Loucy (cell line): Measurements from ENCODE around the gene TSPAN10.

Experiments
- H2AFZ ChIP-seq: fragments of 200-600 bp; sonication (generic); 2 replicates; pipeline ENCODE4 v1.6.0; 2016; ENCODE audit warnings: antibody characterized with exemption, mild to moderate bottlenecking, low read length, moderate library complexity
- H3F3A ChIP-seq: fragments of 200-600 bp; 2 replicates; pipeline ENCODE4 v1.6.0; 2016; ENCODE audit warnings: antibody characterized with exemption, low read depth, mild to moderate bottlenecking
- H3K27me3 ChIP-seq: fragments of 200-600 bp; sonication (generic); 2 replicates; pipeline ENCODE4 v1.6.1; 2014; ENCODE audit warnings: low read length, mild to moderate bottlenecking; ENCODE audit not compliant: insufficient read depth, poor library complexity, severe bottlenecking
- H3K36me3 ChIP-seq: fragments of 200-600 bp; sonication (generic); 2 replicates; pipeline ENCODE4 v1.6.1; 2016; ENCODE audit warnings: low read length; ENCODE audit not compliant: insufficient read depth
- H3K4me1 ChIP-seq: fragments of 200-600 bp; sonication (generic); 2 replicates; pipeline ENCODE4 v1.5.1; 2014; ENCODE audit warnings: low read length, mild to moderate bottlenecking; ENCODE audit not compliant: insufficient read depth, poor library complexity, severe bottlenecking
- H3K4me2 ChIP-seq: fragments of 200-600 bp; sonication (generic); 2 replicates; pipeline ENCODE4 v1.6.0; 2014; ENCODE audit warnings: antibody characterized with exemption, low read length, low read depth, mild to moderate bottlenecking; ENCODE audit not compliant: poor library complexity, severe bottlenecking
- H3K4me3 ChIP-seq: fragments of 200-600 bp; sonication (generic); 2 replicates; pipeline ENCODE4 v1.5.1; 2014; ENCODE audit warnings: low read length, mild to moderate bottlenecking, mixed read lengths; ENCODE audit not compliant: poor library complexity, severe bottlenecking
- H3K79me2 ChIP-seq: fragments of 200-600 bp; sonication (generic); 2 replicates; pipeline ENCODE4 v1.6.1; 2014; ENCODE audit warnings: low read length; ENCODE audit not compliant: insufficient read depth
- H3K9ac ChIP-seq: fragments of 200-600 bp; sonication (generic); 2 replicates; pipeline ENCODE4 v1.6.0; 2014; ENCODE audit warnings: mild to moderate bottlenecking, low read depth, low read length, moderate library complexity; ENCODE audit not compliant: poor library complexity, severe bottlenecking
- H3K9me2 ChIP-seq: fragments of 200-600 bp; sonication (generic); replicated peaks from 2 replicates; pipeline ENCODE4 v1.6.1; 2016; ENCODE audit warnings: low read depth, low read length, mixed read lengths
- H3K9me3 ChIP-seq: fragments of 200-600 bp; sonication (generic); 2 replicates; pipeline ENCODE4 v1.6.1; 2014; ENCODE audit warnings: mild to moderate bottlenecking, antibody characterized with exemption, low read length, low read depth; ENCODE audit not compliant: insufficient read depth
- H4K20me1 ChIP-seq: fragments of 200-600 bp; sonication (generic); 2 replicates; pipeline ENCODE4 v1.6.0; 2014; ENCODE audit warnings: antibody characterized with exemption, low read length, mild to moderate bottlenecking; ENCODE audit not compliant: insufficient read depth, poor library complexity, severe bottlenecking
- CTCF ChIP-seq: fragments of 200-600 bp; sonication (generic); conservative IDR thresholded peaks from 2 replicates; pipeline ENCODE4 v1.5.1; 2014; ENCODE audit warnings: mild to moderate bottlenecking, antibody characterized with exemption, low read length
- EZH2phosphoT487 ChIP-seq: fragments of 200-600 bp; IDR thresholded peaks from 2 replicates; pipeline ENCODE4 v1.6.1; 2018; ENCODE audit warnings: antibody characterized with exemption, mild to moderate bottlenecking, moderate library complexity, borderline replicate concordance

Gene TSPAN10

GRCh38 chr17:81601525-81602120, 35.4 kb upstream of the TSPAN10 start:
- Histone ChIP-seq H3K9me3 (no peaks in the 10 kb centered on the region), H3K27me3 (no peaks in the 10 kb centered on the region), H3F3A (no peaks in the 10 kb centered on the region), H3K36me3 (peaks cover 76% of the 10 kb centered on the region), H3K9me2 (no peaks in the 10 kb centered on the region), H3K79me2 (no peaks in the 10 kb centered on the region), H2AFZ (no peak overlapping the region), H3K9ac (no peak overlapping the region), H3K4me2 (no peak overlapping the region), H3K4me1 (no peaks in the 10 kb centered on the region), H3K4me3 (no peak overlapping the region), H4K20me1 (no peaks in the 10 kb centered on the region)
- TF ChIP-seq EZH2phosphoT487 = no peak
- peak; percentile 91 for TF ChIP-seq CTCF

GRCh38 chr17:81603846-81604610, 33.0 kb upstream of the TSPAN10 start:
- Histone ChIP-seq H3K9ac (no peak overlapping the region), H3K36me3 (peaks cover 84% of the 10 kb centered on the region)

GRCh38 chr17:81607431-81607830, 29.6 kb upstream of the TSPAN10 start:
- Histone ChIP-seq H3K36me3 (peaks cover 78% of the 10 kb centered on the region), H3K4me2 (no peak overlapping the region)

More at GRCh38 chr17:81603846-81604610, 33.0 kb upstream of the TSPAN10 start:
- Histone ChIP-seq H4K20me1 (no peaks in the 10 kb centered on the region), H2AFZ (no peak overlapping the region), H3K9me2 (no peaks in the 10 kb centered on the region), H3K9me3 (no peaks in the 10 kb centered on the region), H3K4me3 (no peak overlapping the region), H3K4me1 (no peaks in the 10 kb centered on the region), H3K79me2 (no peaks in the 10 kb centered on the region), H3K4me2 (no peak overlapping the region), H3K27me3 (no peaks in the 10 kb centered on the region), H3F3A (no peaks in the 10 kb centered on the region)
- TF ChIP-seq CTCF = no peak
- TF ChIP-seq EZH2phosphoT487 = no peak

More at GRCh38 chr17:81607431-81607830, 29.6 kb upstream of the TSPAN10 start:
- Histone ChIP-seq H4K20me1 (no peaks in the 10 kb centered on the region), H3K27me3 (no peaks in the 10 kb centered on the region), H3K9me2 (no peaks in the 10 kb centered on the region), H2AFZ (no peak overlapping the region), H3F3A (no peaks in the 10 kb centered on the region), H3K4me1 (no peaks in the 10 kb centered on the region), H3K4me3 (no peak overlapping the region), H3K79me2 (0 out of 2 replicates have a peak, but pooled peaks cover 5% of the 10 kb centered on the region), H3K9me3 (no peaks in the 10 kb centered on the region), H3K9ac (no peak overlapping the region)
- TF ChIP-seq EZH2phosphoT487 (no peak), CTCF (no peak)
